Loucy (cell line): ENCODE measurements around the gene SMIM11.
"Not testable (repeated sequence)": the region's sequence is repeated elsewhere in the genome, so short reads cannot be mapped to it uniquely, and the experiment has no call there.

Experiments used
- CTCF ChIP-seq: fragments of 200-600 bp; sonication (generic); conservative IDR thresholded peaks from 2 replicates; pipeline ENCODE4 v1.5.1; 2014; ENCODE audit warnings: mild to moderate bottlenecking, antibody characterized with exemption, low read length
- EZH2phosphoT487 ChIP-seq: fragments of 200-600 bp; IDR thresholded peaks from 2 replicates; pipeline ENCODE4 v1.6.1; 2018; ENCODE audit warnings: antibody characterized with exemption, mild to moderate bottlenecking, moderate library complexity, borderline replicate concordance

GRCh38 chr21:34406102-34406501 lies 30.8 kb downstream of the SMIM11 start:
- TF ChIP-seq CTCF, EZH2phosphoT487: not testable (repeated sequence)
